GM21717 (cell line): Measurements from ENCODE around the gene MAD2L1.

Experiments used
- ATAC-seq: cut with Tn5 transposase; IDR thresholded peaks from one replicate; pipeline ENCODE4 v1.9.1; 2021; ENCODE audit warnings: mild to moderate bottlenecking, moderate library complexity; ENCODE audit not compliant: unreplicated experiment

MAD2L1 gene

DNA sequence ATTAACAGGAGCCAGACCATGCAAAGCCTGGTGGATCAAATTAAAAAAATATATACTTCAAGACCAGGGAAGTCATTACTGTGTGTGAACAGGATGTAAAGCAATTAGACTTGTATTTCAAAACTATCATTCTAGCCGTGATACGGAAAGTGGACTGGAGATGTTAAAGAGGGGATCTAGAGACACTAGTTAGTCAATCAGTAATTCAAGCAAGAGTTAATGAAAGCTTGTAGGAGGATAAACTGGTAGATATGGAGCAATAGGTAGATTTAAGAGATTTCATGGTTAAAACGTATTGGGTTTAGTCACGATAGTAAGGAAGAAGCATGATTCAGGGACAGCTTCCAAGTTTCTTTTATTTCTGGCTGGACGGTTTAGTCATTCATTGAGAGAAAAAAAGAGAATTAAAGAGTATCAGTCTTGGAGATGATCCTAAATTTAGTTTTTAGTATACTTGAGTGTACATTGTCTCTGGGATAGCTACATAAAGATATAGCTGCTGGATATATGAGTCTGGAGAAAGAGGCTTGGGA is 3.9 kb downstream of the MAD2L1 start:
- no peak for ATAC-seq

DNA sequence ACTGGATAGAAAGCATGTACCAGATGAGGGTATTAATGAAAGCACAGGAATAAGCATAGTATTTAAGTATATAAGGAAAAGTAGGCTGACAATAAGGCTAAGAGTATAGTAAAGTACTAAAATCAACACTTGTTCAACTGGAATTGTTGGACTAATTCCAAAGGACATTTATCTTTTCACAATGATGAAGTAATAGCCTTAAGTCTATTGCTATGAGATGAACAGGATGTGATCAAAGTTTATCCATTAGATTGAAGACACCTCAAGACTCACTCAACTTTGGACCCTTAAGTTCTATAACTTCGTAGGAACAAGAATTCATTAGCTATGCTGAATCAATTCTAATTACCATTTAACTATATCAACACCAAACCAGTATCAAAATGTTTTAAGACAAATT is 7.6 kb downstream of the MAD2L1 start:
- no peak for ATAC-seq

DNA sequence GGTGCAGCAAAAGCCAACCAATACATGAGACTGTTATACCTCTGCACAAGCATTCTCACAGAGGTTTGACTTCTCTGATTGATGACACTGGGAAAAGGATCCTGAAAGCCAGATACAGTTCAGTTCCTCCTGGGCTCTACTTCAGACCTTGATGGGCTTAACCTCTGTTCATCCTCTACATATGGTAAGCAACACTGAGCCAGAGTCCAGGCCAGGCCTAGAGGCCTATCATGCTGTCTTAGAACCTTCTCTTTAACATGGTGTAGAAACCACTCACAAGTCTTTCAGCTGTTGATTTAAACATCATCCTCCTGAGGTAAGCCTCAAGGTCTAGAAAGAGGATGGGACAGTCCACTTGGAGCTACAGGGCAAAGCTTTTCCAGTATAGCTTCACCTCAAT is 9.2 kb downstream of the MAD2L1 start:
- ATAC-seq, result no peak

DNA sequence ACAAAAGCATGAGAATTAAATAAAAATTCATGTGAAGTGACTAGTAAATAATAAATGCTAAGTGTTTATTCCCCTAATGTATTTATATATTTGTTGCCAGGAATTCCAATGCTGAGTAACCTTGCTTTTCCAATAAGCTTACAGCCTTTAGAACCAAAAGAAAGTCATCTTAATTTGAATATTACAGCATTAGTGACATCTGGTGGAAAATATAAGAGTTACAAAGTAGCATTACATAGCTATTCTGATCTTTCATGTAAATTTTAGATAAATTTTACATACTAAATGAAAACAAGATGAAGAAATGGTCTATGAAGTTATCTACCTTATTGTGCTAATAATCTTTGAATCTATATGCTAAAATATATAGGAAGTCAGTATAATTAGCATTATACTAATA is 10.4 kb downstream of the MAD2L1 start:
- ATAC-seq, result no peak

DNA sequence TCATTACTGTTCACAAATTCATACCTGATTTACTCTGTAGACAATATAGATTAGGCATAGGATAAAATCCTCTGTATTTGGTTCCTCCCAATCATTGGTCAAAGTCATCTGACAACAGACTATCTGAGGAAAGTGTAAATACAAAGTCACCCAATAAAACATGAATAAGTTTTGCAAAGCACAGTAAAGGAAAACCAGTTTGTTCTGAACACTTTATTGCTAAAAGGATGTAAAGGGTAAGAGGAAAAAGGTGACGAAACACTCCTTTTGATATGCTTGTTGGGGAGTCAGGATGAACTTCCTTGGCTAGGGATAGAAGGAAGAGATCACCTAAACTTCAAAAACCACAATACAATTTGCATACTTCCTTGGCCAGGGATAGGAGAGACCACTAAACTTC is 10.9 kb downstream of the MAD2L1 start:
- no peak for ATAC-seq

DNA sequence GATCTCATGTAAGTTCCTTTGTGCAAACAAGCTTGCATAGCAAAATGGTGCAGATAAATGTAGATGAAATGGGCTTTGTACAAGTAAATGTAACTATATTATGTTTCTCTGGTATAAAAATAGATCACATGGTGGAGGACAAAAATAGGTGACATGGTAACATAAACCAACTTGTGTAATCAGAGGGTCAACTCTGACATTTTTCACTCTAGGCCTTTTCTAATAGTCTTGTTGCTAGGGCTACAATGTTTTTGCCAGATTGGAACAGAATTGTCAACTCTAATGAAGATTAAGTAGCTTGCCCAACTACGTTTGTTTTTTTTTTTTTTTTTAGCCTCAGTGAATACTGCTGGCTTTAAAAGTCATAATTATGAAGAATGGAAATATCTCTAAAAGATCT is 11.5 kb downstream of the MAD2L1 start:
- ATAC-seq, result no peak

DNA sequence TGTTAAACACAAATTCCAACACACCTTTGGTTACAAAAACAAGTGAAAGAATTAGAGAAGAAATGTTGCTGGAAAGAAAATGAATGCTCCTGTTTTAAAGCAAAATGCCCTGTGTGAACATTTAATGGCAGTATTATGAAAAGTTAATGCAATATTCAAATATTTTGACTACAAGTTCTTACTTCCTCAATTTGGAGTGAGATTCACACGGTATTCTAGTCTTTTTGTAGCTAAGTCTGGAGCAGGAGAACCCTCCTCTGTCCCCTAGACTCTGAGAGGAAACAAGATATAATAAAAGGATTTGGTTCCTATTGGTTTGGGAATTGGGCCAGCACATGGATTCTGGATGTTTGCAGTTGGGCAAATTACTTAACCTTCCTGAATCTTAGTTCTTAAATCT is 12.7 kb downstream of the MAD2L1 start:
- peak; percentile 44 for ATAC-seq

DNA sequence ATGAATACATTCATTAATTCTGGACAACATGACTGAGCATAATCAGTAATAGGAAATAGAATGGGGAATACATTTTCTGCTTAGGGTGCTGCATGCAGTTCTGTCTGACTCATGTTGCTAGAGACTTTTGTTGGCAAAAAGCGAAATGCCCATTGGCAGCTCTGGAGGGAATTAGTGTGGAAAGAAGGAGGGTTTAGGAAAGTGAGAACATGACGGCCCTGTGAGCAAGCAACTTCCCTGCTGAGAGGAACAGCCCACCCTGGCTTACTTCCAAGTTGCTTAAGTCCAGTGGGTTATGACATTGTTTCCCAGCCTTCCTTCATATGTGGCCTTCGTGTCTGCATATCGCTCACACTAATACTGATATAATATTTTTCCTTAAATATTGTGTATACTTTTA is 13.8 kb downstream of the MAD2L1 start:
- ATAC-seq, result no peak

DNA sequence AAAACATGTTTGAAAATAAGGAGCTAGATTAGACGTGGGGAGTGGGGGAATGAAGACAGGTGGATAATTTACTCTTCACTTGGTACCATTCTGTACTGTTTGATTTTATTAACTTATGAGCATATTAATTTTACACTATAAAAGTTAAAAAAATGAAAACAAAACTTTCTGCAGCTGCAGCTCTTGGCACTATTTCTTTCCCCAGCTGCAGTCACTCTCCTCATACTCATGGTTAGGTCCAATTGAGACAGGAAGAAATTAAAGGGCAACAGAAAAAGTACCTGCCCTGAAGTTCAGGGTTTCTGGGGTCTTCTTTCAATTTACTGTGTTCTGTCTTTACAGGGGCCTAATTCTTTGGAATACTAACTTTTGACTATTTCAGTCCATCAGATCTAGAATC is 15.4 kb downstream of the MAD2L1 start:
- no peak for ATAC-seq

DNA sequence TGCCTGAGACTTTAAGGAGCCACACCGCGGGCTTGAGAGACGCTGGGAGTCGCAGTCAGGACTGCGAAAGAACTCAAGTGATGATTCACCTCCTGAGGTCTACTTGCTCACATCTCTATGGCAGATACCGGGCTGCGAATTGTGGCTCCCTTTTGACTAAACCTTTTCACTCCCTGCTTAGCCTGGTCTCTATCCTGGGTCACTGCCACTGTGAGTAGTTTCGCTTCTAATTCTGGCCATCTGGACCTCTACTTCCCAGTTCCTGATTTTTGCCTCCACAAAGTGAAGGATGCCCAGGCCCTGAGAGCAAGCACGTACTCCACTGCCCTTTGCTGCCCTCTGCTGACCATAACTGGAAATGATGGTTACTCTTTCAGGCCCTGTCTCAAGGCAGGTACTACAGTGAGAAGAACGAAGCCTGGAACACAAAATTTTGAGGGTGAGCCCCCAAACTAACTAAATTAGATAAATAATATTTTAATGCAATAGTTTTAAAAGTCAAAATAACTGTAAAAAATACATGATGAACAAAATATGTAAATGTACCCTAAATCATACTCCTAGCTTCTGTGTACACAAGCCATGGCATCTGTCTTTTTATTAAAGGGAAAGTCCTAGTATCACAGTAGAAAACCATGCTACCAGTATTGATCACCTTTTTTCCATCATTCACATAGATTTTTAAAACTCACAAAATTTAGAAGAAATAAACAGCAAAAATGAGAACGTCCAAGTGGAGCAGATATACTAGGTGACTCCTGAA is 16.7 kb downstream of the MAD2L1 start:
- peak; percentile 94 for ATAC-seq

DNA sequence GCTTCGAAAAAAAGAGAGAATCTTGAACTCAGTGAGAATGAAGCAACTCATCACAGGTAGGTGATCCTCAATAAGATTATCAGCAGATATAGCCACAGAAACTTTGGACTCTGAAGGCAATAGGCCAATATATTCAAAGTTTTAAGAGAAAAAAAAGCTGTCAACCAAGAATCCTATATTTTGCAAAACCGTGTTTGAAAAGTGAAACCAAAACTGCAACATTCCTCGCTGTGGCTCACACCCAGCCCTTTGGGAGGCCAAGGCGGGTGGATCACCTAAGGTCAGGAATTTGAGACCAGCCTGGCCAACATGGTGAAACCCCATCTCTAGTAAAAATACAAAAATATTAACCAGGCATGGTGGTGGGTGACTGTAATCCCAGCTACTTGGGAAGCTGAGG is 22.8 kb downstream of the MAD2L1 start:
- no peak for ATAC-seq

DNA sequence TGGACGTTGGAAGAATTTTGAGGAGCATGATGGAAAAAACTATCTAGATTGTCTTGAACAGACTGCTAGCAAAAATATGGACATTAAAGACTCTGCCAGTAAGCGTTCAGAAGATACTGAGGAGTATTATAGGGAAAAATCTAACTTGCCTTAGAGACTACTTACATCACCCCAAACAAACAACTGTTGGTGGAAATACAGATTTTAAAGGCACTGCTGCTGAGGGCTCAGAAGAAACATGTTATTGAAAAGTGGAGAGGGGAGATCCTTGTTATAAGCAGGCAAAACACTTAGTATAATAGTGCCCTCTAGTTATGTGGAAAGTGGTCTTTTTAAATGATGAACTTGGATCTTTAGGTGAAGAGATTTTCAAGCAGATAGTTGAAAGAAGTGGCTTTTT is 29.2 kb downstream of the MAD2L1 start:
- ATAC-seq, result no peak

DNA sequence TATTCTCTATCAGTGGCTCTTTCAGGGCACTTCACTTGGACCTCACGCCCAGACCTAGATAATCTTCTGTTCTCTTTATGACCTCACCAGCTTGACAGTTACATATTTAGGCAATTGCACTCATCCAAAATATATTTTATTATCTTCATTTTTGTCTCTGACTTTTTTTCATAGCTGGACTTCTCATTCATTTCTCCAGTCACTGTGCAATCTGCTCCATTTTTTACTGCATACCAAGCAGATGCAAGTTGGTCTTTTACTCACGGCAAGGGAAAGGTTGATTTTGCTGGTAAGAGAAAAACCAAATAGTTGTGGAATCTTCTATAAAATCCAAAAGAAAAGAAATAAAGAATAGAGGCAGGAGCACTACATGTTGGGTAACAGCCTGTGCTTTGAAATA is 31.7 kb downstream of the MAD2L1 start:
- ATAC-seq, result no peak

DNA sequence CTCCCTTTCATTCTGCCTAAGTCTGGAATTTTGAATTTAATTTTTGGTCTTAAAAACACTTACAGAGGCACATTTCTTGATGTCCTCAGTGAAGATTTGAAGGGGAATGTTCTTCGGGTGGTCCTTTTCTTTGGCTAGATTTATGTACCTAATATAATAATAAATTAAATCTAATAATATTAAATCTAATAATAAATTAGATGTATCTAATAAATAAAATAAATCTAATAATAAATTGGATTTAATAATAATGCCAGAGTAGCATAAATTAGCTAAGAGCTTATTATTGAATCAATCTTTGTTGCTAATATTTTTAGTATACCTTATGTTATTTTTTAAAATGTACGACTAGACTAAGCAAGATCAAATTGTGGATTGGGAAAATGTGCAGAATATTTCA is 39.8 kb downstream of the MAD2L1 start:
- ATAC-seq, result no peak

DNA sequence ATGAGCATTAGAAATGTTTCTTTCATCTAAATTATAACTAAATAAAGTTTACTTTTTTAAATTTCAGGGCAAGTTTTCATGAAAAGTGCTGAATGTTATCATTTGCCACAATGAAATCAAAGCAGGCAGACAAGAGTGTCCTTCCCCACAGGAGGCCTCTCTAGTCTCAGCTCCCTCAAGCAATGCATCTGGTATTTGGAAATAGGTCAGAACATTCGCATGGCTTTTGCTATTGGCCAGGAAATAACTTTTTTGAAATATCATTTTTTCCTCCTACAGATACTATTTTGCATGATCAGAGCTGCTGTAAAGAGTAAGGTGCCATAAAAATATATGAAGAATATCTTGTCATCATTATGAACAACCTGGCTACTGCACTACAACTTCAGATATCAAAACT is 41.1 kb downstream of the MAD2L1 start:
- ATAC-seq, result no peak

DNA sequence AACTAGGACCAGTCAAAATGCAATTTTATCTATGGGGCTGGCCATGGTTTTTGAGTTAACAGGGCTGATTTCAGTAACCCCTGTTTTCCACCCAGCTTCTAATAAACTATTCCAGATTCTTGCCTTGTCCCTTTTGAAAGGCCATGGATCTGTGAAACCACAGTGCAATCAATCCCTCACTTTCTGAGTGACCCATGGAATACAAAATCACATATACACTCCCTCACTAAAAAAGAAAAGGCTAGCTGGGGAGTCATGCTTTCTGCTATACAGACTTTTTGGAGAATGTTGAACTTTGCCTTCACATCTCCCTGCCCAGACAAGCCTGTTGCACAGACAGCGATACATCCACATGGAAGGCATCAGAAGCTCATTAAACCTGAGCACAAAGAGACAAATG is 47.9 kb downstream of the MAD2L1 start:
- no peak for ATAC-seq

DNA sequence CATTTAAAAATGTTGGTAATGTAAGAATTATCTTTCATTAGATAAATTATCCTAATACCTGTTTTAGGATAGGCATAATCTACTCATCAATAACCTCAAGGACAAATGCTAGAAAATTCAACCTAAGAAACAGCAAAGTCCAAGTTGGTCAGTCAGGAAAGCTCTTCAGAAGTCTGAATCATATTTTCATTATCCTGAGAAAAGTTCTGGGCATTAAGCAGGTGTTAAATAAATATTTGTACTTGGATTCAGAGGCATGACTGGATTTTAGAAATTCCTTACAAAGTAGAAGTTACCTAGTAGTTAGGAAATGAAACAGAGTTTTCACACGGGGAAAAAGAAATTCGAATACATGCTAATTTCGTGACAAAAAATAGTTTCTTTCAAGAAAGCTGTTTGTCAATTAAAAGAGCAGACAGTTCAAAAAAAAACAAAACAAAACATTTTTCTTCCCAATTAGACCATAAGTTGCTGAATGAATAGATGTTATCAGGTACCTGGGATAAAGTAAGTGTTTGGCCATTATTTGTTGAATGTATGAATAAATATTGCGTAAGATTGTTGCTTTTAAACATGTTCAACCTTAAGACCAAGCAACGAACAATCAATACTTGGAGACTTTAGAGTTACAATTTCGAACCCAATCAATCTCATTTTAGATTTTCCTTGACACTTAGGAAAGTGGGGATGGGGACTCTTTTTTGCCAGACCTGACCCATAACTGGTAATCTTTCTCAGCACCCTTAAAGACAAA is 48.5 kb downstream of the MAD2L1 start:
- ATAC-seq, result no peak

DNA sequence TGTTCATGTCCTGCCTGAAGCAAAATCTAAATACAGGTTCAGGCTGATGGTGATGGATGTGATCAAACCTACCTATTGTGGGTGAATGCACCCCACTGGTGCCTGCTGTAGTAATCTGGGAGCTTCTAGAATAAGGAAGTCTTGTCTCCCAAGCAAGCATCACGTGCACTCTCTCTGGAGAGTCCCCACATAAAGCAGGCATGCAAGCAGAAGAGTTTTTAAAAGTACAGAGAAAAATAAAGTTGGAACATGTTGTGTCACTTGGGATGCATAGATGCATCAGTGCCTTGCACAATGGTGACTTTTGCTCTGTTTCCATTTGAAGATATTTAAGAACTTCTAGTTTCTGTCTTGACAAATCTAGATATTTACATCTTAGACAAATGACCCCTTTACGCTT is 54.9 kb downstream of the MAD2L1 start:
- ATAC-seq, result no peak

DNA sequence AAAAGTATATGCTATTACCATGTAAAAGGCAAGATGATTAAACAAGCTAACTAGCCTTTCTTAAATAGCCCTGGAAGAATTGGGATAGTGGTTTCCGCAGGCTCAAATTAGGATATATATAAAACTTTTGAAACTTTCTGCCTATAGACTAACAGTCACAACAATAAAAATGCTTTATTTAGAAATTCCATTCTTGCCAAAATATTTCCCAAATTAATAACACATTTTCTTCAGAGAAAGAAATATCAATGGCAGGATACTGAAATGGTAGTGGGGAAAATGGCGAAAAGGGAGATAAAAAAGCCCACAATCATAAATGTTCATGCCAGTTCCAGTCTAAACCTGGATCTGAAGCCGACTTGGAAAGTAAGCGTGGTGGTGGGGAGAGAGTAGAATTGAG is 56.0 kb downstream of the MAD2L1 start:
- ATAC-seq, result no peak

DNA sequence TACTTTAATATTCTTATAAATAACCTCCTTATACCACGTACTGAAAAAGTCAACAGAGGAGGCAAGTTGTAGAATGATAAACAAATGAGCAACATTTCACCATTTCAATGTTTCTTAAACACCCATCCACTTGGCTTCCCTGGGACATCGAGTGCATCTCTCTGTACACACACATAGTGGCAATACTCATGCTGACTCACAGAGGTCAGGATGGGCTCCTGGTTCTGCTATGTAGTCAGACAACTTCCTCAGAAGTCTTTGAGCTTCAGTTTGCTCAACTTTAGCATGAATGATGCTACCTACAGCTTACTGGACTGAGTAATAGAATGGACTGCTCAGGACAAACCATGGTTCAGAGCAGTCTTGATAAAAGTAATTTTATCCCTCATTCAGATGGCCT is 56.9 kb downstream of the MAD2L1 start:
- ATAC-seq, result no peak

DNA sequence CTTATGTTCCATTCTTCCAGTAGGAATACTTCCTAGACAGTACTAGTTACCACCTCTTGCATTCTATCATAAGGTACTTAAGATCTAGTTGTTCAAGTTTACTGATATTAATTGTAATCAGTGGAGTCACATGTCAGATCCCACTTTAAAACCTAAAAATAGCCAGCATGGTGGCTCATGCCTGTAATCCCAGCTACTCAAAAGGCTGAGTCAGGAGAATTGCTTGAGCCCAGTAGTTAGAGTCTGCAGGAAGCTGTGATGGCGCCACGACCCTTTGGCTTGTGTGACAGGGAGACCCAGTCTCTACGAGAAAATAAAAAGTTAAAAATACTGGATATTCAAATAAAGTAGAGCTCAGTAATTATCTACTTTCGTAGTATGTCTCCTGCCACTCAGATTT is 57.7 kb downstream of the MAD2L1 start:
- ATAC-seq, result no peak

DNA sequence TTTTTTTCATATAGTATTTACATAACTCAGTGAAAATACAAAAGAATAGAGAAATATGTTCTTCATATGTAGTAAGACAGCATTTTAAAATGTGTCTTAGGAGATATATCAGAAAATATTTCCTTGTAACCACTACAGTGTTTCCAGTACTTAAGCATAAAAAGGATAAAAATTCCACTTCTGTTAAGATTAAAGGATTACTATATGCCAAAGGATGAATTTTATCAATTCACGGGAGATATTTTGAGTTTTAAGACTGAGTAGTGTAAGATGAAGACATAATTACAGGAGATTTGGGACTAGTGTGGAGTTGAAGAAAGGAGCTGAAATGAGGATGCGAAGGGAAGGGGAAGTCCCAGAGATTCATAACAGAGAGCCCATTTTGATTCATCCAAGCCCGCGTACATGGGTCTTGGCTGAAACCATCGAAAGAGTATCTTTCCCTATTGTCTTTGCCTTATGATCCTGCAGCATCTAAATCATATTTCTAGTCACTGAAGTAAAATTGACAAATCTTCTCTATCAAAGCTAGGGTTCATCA is 58.7 kb downstream of the MAD2L1 start:
- no peak for ATAC-seq
